HepG2 (cell line): ENCODE measurements around the gene ZNF813. TPM values are rescaled to one million over a fixed set of nuclear protein-coding genes. Genes with fewer than 3 reads are reported as not detected.

ENCODE experiments used
- HIC2 ChIP-seq: sonication (generic); formaldehyde crosslinking; IDR thresholded peaks from 2 replicates; pipeline ENCODE4 v1.9.0; 2022; ENCODE audit warnings: low read depth, missing genetic modification reagents
- PHF8 ChIP-seq: sonication (generic); formaldehyde crosslinking; IDR thresholded peaks from 2 replicates; pipeline ENCODE4 v1.5.0; 2020; ENCODE audit warnings: missing genetic modification reagents
- POGK ChIP-seq: sonication (generic); formaldehyde crosslinking; conservative IDR thresholded peaks from 2 replicates; pipeline ENCODE4 v1.8.0; 2022; ENCODE audit warnings: mild to moderate bottlenecking, moderate library complexity, missing genetic modification reagents
- SMARCE1 ChIP-seq: fragments of 450-650 bp; IDR thresholded peaks from 2 replicates; pipeline ENCODE4 v1.6.1; 2017; ENCODE audit warnings: borderline replicate concordance
- TCF12 ChIP-seq, 2 experiments: fragments of 450-650 bp in 1 of 2; sonication (generic) in 1 of 2; formaldehyde crosslinking in 1 of 2; IDR thresholded peaks; 2 replicates each; pipeline versions ENCODE4 v1.6.1 to v1.8.0; 2017 to 2022; ENCODE audit warnings: antibody characterized with exemption in 1 of 2, mild to moderate bottlenecking in 1 of 2, missing genetic modification reagents in 1 of 2, moderate library complexity in 1 of 2
- ZBTB1 ChIP-seq: sonication (generic); formaldehyde crosslinking; IDR thresholded peaks from 2 replicates; pipeline ENCODE4 v1.4.0; 2020; ENCODE audit warnings: missing genetic modification reagents, borderline replicate concordance
- ZNF687 ChIP-seq: sonication (generic); formaldehyde crosslinking; IDR thresholded peaks from 2 replicates; pipeline ENCODE4 v1.5.1; 2020; ENCODE audit warnings: mild to moderate bottlenecking, missing genetic modification reagents, moderate library complexity
- ZNF800 ChIP-seq: sonication (generic); formaldehyde crosslinking; IDR thresholded peaks from 2 replicates; pipeline ENCODE4 v1.4.0; 2020; ENCODE audit warnings: missing genetic modification reagents
- polyA plus RNA-seq, 8 experiments: library from polyadenylated mRNA; depleted of rRNA in 3 of 8; stranded (reverse) in 7 of 8; unstranded in 1 of 8; fragments of >200 nt; fragmentation: Illumina TruSeq in 4 of 8; extraction: Trizol in 4 of 8; gene quantifications; 2 replicates each; pipeline versions ENCODE4 v1.2.1 to v1.2.3, GENCODE V29; 2011 to 2016; ENCODE audit warnings: low read depth in 4 of 8, missing spikeins in 1 of 8, mixed read lengths in 1 of 8; ENCODE audit not compliant: insufficient read depth in 1 of 8
- total RNA-seq, 5 experiments: library from RNA; depleted of rRNA; stranded (reverse); fragments of >200 nt; fragmentation: Illumina TruSeq; extraction: Trizol; gene quantifications; 2 replicates each; pipeline ENCODE4 v1.2.3, GENCODE V29; 2016; ENCODE audit warnings: low read depth in 1 of 5

The ZNF813 gene
- total and polyA plus RNA-seq, 2 of the 13 experiments (the other 11 are each of a cell fraction or from before 2014, with no cell fraction given), result 2.1 to 8.9 TPM

- no peak for TF ChIP-seq ZNF800 (CRISPR knock-in tag)
- no peak for TF ChIP-seq ZBTB1
- no peak for TF ChIP-seq SMARCE1
- TF ChIP-seq POGK, result no peak
- TF ChIP-seq ZNF687 (CRISPR knock-in tag), result no peak
- TF ChIP-seq PHF8 (CRISPR knock-in tag), result no peak
- no peak for TF ChIP-seq HIC2 (CRISPR knock-in tag)
- no peak for TF ChIP-seq TCF12 (IDR thresholded peaks at IDR 0.05)
- no peak for TF ChIP-seq TCF12 (CRISPR knock-in tag; IDR thresholded peaks at IDR 0.05)
Measured at GRCh38 chr19:53520163-53520546, 52.6 kb downstream of the ZNF813 start (continued).
